GM12878 (cell line): Measurements from ENCODE around the gene DOCK9. TPM values are rescaled to one million over a fixed set of nuclear protein-coding genes. Genes with fewer than 3 reads are reported as not detected.

ENCODE experiments used
- ATAC-seq: fragments of 200-7000 bp; cut with Tn5 transposase; 3 replicates; pipeline ENCODE4 v1.9.1; 2020; ENCODE audit warnings: mild to moderate bottlenecking, moderate library complexity
- BruUV-seq: library from RNA; stranded (reverse); fragments of 400-500 nt; replicated peaks from 2 replicates; lab custom pipeline; 2021; lab: Mats Ljungman, UMichigan
- CTCF ChIA-PET: fragments of 300-600 bp; sonication (Branson Sonifier 250); formaldehyde crosslinking; extraction: SDS; loops from one replicate; lab custom pipeline; 2021; ENCODE audit warnings: inconsistent platforms; lab: Yijun Ruan, JAX
- POLR2A ChIA-PET: fragments of 350-600 bp; formaldehyde crosslinking; extraction: SDS; loops from one replicate; lab custom pipeline; 2021; ENCODE audit warnings: inconsistent platforms; lab: Charles Lee
- RAD21 ChIA-PET: fragments of 300-600 bp; sonication (Branson Sonifier 250); formaldehyde crosslinking; loops from one replicate; lab custom pipeline; 2023; ENCODE audit warnings: antibody characterized with exemption; ENCODE audit not compliant: unreplicated experiment; lab: Charles Lee
- SMC1A ChIA-PET: fragments of 300-600 bp; sonication (Branson Sonifier 250); formaldehyde crosslinking; loops from one replicate; lab custom pipeline; 2023; ENCODE audit not compliant: unreplicated experiment, uncharacterized antibody; lab: Charles Lee
- DNase-seq: peaks from one replicate; pipeline ENCODE4 v3.0.0-alpha.2; 2011; ENCODE audit warnings: low read depth, low spot score
- FAIRE-seq: peaks from 3 replicates; lab custom pipeline; 2011; peaks lifted over from hg19 to GRCh38; lab: Jason Lieb, UNC
- H2AFZ ChIP-seq: 2 replicates; pipeline ENCODE4 v1.6.0; 2011; ENCODE audit warnings: low read depth, low read length, control low read depth; ENCODE audit not compliant: control insufficient read depth
- H3K27ac ChIP-seq: 2 replicates; pipeline ENCODE4 v1.5.1; 2011; ENCODE audit warnings: control low read depth; ENCODE audit not compliant: control insufficient read depth, insufficient read depth
- H3K27me3 ChIP-seq, 2 experiments: replicated peaks in 1 of 2; 2 replicates each; pipeline versions ENCODE4 v1.6.0 to v1.6.1; 2011; ENCODE audit warnings: low read length in 1 of 2; ENCODE audit not compliant: control insufficient read depth in 2 of 2, insufficient read depth in 2 of 2
- H3K36me3 ChIP-seq, 2 experiments: 2 replicates each; pipeline ENCODE4 v1.5.1; 2011; ENCODE audit warnings: low read length in 1 of 2; ENCODE audit not compliant: control insufficient read depth in 2 of 2, insufficient read depth in 2 of 2
- H3K4me1 ChIP-seq: 2 replicates; pipeline ENCODE4 v1.6.1; 2011; ENCODE audit warnings: mild to moderate bottlenecking, low read length, moderate library complexity, mixed read lengths; ENCODE audit not compliant: control insufficient read depth, insufficient read depth
- H3K4me2 ChIP-seq: 2 replicates; pipeline ENCODE4 v1.6.0; 2011; ENCODE audit warnings: control low read depth; ENCODE audit not compliant: control insufficient read depth, insufficient read depth
- H3K4me3 ChIP-seq: fragments of 200-600 bp; sonication (generic); 2 replicates; pipeline ENCODE4 v1.5.1; 2016
- H3K79me2 ChIP-seq: 2 replicates; pipeline ENCODE4 v1.6.0; 2011; ENCODE audit warnings: low read length; ENCODE audit not compliant: control insufficient read depth, insufficient read depth
- H3K9ac ChIP-seq: 2 replicates; pipeline ENCODE4 v1.8.0; 2011; ENCODE audit warnings: low read length, control low read depth, mixed read lengths; ENCODE audit not compliant: control insufficient read depth, insufficient read depth
- H3K9me3 ChIP-seq: replicated peaks from 3 replicates; pipeline ENCODE4 v1.5.1; 2011; ENCODE audit warnings: mild to moderate bottlenecking, low read length; ENCODE audit not compliant: control insufficient read depth, insufficient read depth
- H4K20me1 ChIP-seq: 2 replicates; pipeline ENCODE4 v1.6.0; 2011; ENCODE audit not compliant: control insufficient read depth, insufficient read depth
- CBFB ChIP-seq: IDR thresholded peaks from 2 replicates; pipeline ENCODE4 v1.6.1; 2016; ENCODE audit warnings: antibody characterized with exemption, low read depth
- CREB1 ChIP-seq: IDR thresholded peaks from 2 replicates; pipeline ENCODE4 v1.6.1; 2012; ENCODE audit warnings: low read depth, mild to moderate bottlenecking, inconsistent platforms
- E2F4 ChIP-seq: IDR thresholded peaks from 2 replicates; pipeline ENCODE4 v1.6.1; 2012; ENCODE audit warnings: low read depth, low read length, improper control_type of control experiment
- FOS ChIP-seq: IDR thresholded peaks from 3 replicates; pipeline ENCODE4 v1.6.1; 2011; ENCODE audit warnings: borderline replicate concordance; ENCODE audit not compliant: insufficient read length; ENCODE audit errors: extremely low read depth
- GABPA ChIP-seq: IDR thresholded peaks from 2 replicates; pipeline ENCODE4 v1.6.1; 2014; ENCODE audit warnings: antibody characterized with exemption, low read depth, mild to moderate bottlenecking, inconsistent platforms
- IRF4 ChIP-seq: IDR thresholded peaks from 2 replicates; pipeline ENCODE4 v1.6.1; 2011; ENCODE audit warnings: low read depth, low read length
- RAD21 ChIP-seq: IDR thresholded peaks from 2 replicates; pipeline ENCODE4 v1.6.1; 2011; ENCODE audit warnings: mild to moderate bottlenecking, low read depth, low read length, moderate library complexity; ENCODE audit not compliant: insufficient read depth
- TARDBP ChIP-seq: IDR thresholded peaks from 2 replicates; pipeline ENCODE4 v1.6.1; 2016; ENCODE audit warnings: borderline replicate concordance
- ZBTB11 ChIP-seq: fragments of 450-650 bp; formaldehyde crosslinking; IDR thresholded peaks from 2 replicates; pipeline ENCODE4 v1.5.0; 2022; ENCODE audit warnings: mild to moderate bottlenecking, missing genetic modification characterization
- ZBTB4 ChIP-seq: fragments of 450-650 bp; formaldehyde crosslinking; IDR thresholded peaks from 2 replicates; pipeline ENCODE4 v1.4.0; 2022; ENCODE audit warnings: mild to moderate bottlenecking, moderate library complexity
- ZNF24 ChIP-seq: fragments of 450-650 bp; IDR thresholded peaks from 2 replicates; pipeline ENCODE4 v1.6.1; 2017; ENCODE audit warnings: antibody characterized with exemption, mild to moderate bottlenecking
- ZNF592 ChIP-seq: fragments of 450-650 bp; IDR thresholded peaks from 2 replicates; pipeline ENCODE4 v1.6.1; 2017; ENCODE audit warnings: mild to moderate bottlenecking, moderate library complexity
- WGBS: methylation state at CpG from one replicate; pipeline ENCODE4 v1.1.6; 2016; ENCODE audit warnings: low lambda C conversion rate; ENCODE audit not compliant: insufficient replicate concordance, insufficient coverage; ENCODE audit errors: missing lambda C conversion rate; 5-methylcytosine and 5-hydroxymethylcytosine counted together
- in situ Hi-C: fragments of 300-500 bp; cut with MboI; formaldehyde crosslinking; loops from 9 replicates; pipeline ENCODE4 v1.14.3; 2018; ENCODE audit warnings: mixed read lengths
- intact Hi-C: fragments of 100-400 bp; cut with micrococcal nuclease; formaldehyde crosslinking; loops from one replicate; pipeline ENCODE4 v1.14.2; 2022; ENCODE audit not compliant: unreplicated experiment
- polyA plus RNA-seq, 11 experiments: library from polyadenylated mRNA; depleted of rRNA in 4 of 11; unstranded in 6 of 11; stranded (reverse) in 5 of 11; fragments of >200 nt; fragmentation: Nextera tagmentation in 4 of 11; fragmentation: Illumina TruSeq in 1 of 11; extraction: Ambion mirVana in 4 of 11; extraction: Trizol in 1 of 11; gene quantifications; 1 replicate in 1 of 11; 2 replicates in 10 of 11; pipeline versions ENCODE4 v1.2.1 to v1.2.3, GENCODE V29; 2011 to 2016; ENCODE audit warnings: inconsistent platforms in 2 of 11, missing spikeins in 2 of 11, low read depth in 1 of 11
- total RNA-seq, 4 experiments: library from RNA; depleted of rRNA in 3 of 4; stranded (reverse); fragments of >200 nt in 3 of 4; fragmentation: Illumina TruSeq in 1 of 4; extraction: Trizol in 1 of 4; gene quantifications; 2 replicates each; pipeline versions ENCODE4 v1.2.1 to v1.2.3, GENCODE V29; 2013 to 2021

DOCK9 gene
- total and polyA plus RNA-seq, 10 of the 15 experiments (the other 5 are each of a cell fraction or from before 2014, with no cell fraction given), result 0.09 to 2.9 (median 0.74) TPM

GRCh38 chr13:98804336-98804855 lies 173.5 kb downstream of the DOCK9 start:
- no peak overlapping the region for H2AFZ ChIP-seq
- ATAC-seq (no peak), DNase-seq (no peak), FAIRE-seq (no peak)
- H3K9me3 ChIP-seq, result no peaks in the 10 kb centered on the region
- H3K4me1 ChIP-seq, result no peaks in the 10 kb centered on the region
- H3K27ac ChIP-seq, result no peak overlapping the region
- no TSS peak for BruUV-seq
- CTCF ChIA-PET, result interaction anchor here (1.0 to 1.2 kb wide), 2 partner anchors 11 to 13 kb away, joined by 3 to 4 read pairs; no protein-coding TSS in a partner anchor
- POLR2A ChIA-PET, result no interaction called here
- 30% methylated on average over 9 of the region's 9 CpGs for WGBS
- H4K20me1 ChIP-seq, result no peaks in the 10 kb centered on the region
- no peak overlapping the region for H3K4me2 ChIP-seq
- no peaks in the 10 kb centered on the region for H3K79me2 ChIP-seq
- no peaks in the 10 kb centered on the region for H3K27me3 ChIP-seq
- no peaks in the 10 kb centered on the region for H3K36me3 ChIP-seq
- intact Hi-C loops, result no loop called here
- no peak overlapping the region for H3K4me3 ChIP-seq
- RAD21 ChIA-PET, result interaction anchor here (0.6 kb wide), 1 partner anchor 38 kb away, joined by 3 read pairs; no protein-coding TSS in a partner anchor
- SMC1A ChIA-PET, result interaction anchor here (0.6 to 1.2 kb wide), 3 partner anchors 16 to 355 kb away, joined by 3 read pairs; no protein-coding TSS in a partner anchor
- H3K9ac ChIP-seq, result no peak overlapping the region
- in situ Hi-C loops, result no loop called here
- TF ChIP-seq RAD21 (no peak), GABPA (no peak), ZBTB4 (CRISPR knock-in tag) (no peak), CREB1 (no peak), CBFB (no peak), FOS (no peak), IRF4 (no peak), ZNF24 (no peak), ZBTB11 (CRISPR knock-in tag) (no peak), ZNF592 (no peak), E2F4 (no peak), TARDBP (no peak)
